ENCODE data around the gene KIRREL2. TPM values are rescaled to one million over a fixed set of nuclear protein-coding genes. Genes with fewer than 3 reads are reported as not detected.
"Not testable (repeated sequence)": the region's sequence is repeated elsewhere in the genome, so short reads cannot be mapped to it uniquely, and the experiment has no call there.

KIRREL2 gene
- polyA plus RNA-seq, 1 experiment, result not detected

GRCh38 chr19:35887197-35887596 is 30.5 kb downstream of the KIRREL2 start:
- Histone ChIP-seq H3K4me3 (ENCODE audit: low read depth, low read length) (no peak overlapping the region), H3K27ac (ENCODE audit: low read depth, low read length) (no peak overlapping the region), H3K27me3 (ENCODE audit: control insufficient read depth, insufficient read depth, low read length) (no peaks in the 10 kb centered on the region), H3K9me3 (ENCODE audit: control insufficient read depth, insufficient read depth, low read length) (no peaks in the 10 kb centered on the region; the same call in 1 of the 2 replicates)
- POLR2A ChIA-PET, result no interaction called here
- no peak for TF ChIP-seq CTCF (IDR thresholded peaks at IDR 0.05; ENCODE audit: low read depth, low read length)
- CTCF ChIA-PET, result no interaction called here
- DNase-seq (ENCODE audit: low read depth, low spot score), result no peak

GRCh38 chr19:35888398-35888797 is 31.7 kb downstream of the KIRREL2 start:
- ChIA-PET CTCF (no interaction called here), POLR2A (no interaction called here)
- no peak for TF ChIP-seq CTCF (IDR thresholded peaks at IDR 0.05; ENCODE audit: low read depth, low read length)
- no peaks in the 10 kb centered on the region for H3K27me3 ChIP-seq (ENCODE audit: control insufficient read depth, insufficient read depth, low read length)
- H3K4me3 ChIP-seq (ENCODE audit: low read depth, low read length), result no peak overlapping the region
- DNase-seq (ENCODE audit: low read depth, low spot score), result no peak
- H3K27ac ChIP-seq (ENCODE audit: low read depth, low read length), result no peak overlapping the region
- H3K9me3 ChIP-seq (ENCODE audit: control insufficient read depth, insufficient read depth, low read length), result no peaks in the 10 kb centered on the region; the same call in 1 of the 2 replicates

GRCh38 chr19:35889370-35890112 is 32.8 kb downstream of the KIRREL2 start:
- DNase-seq (ENCODE audit: low read depth, low spot score), result no peak
- no peak overlapping the region for H3K27ac ChIP-seq (ENCODE audit: low read depth, low read length)
- no peak overlapping the region for H3K4me3 ChIP-seq (ENCODE audit: low read depth, low read length)
- CTCF ChIA-PET, result no interaction called here
- TF ChIP-seq CTCF (IDR thresholded peaks at IDR 0.05; ENCODE audit: low read depth, low read length), result no peak
- POLR2A ChIA-PET, result interaction anchor here (0.7 kb wide), 1 partner anchor 41 kb away, joined by 3 read pairs; no protein-coding TSS in a partner anchor
- H3K9me3 ChIP-seq (ENCODE audit: control insufficient read depth, insufficient read depth, low read length), result no peaks in the 10 kb centered on the region; the same call in 1 of the 2 replicates
- H3K27me3 ChIP-seq (ENCODE audit: control insufficient read depth, insufficient read depth, low read length), result no peaks in the 10 kb centered on the region

GRCh38 chr19:35890113-35890650 is 33.5 kb downstream of the KIRREL2 start:
- Histone ChIP-seq H3K4me3 (ENCODE audit: low read depth, low read length) (no peak overlapping the region), H3K27me3 (ENCODE audit: control insufficient read depth, insufficient read depth, low read length) (no peaks in the 10 kb centered on the region), H3K9me3 (ENCODE audit: control insufficient read depth, insufficient read depth, low read length) (no peaks in the 10 kb centered on the region; the same call in 1 of the 2 replicates), H3K27ac (ENCODE audit: low read depth, low read length) (no peak overlapping the region)
- POLR2A ChIA-PET, result no interaction called here
- CTCF ChIA-PET, result no interaction called here
- DNase-seq (ENCODE audit: low read depth, low spot score), result no peak
- TF ChIP-seq CTCF (IDR thresholded peaks at IDR 0.05; ENCODE audit: low read depth, low read length), result no peak

GRCh38 chr19:35891819-35892218 is 35.1 kb downstream of the KIRREL2 start:
- H3K27ac ChIP-seq (ENCODE audit: low read depth, low read length); POLR2A ChIA-PET; H3K4me3 ChIP-seq (ENCODE audit: low read depth, low read length); H3K9me3 ChIP-seq (ENCODE audit: control insufficient read depth, insufficient read depth, low read length); H3K27me3 ChIP-seq (ENCODE audit: control insufficient read depth, insufficient read depth, low read length); DNase-seq (ENCODE audit: low read depth, low spot score): not testable (repeated sequence)
- CTCF ChIA-PET, result interaction anchor here (1.0 to 2.9 kb wide), 3 partner anchors 9 to 40 kb away, joined by 5 to 14 read pairs (median 13); no protein-coding TSS in a partner anchor
